Stimulated activated CD4-positive, alpha-beta T cell treated with anti-CD3 and anti-CD28 coated beads, Interleukin-2, amount 100 ng/mL, for 48 hours (primary cell): ENCODE data around the gene DIDO1.
"Not testable (repeated sequence)": the region's sequence is repeated elsewhere in the genome, so short reads cannot be mapped to it uniquely, and the experiment has no call there.

Source experiments
- DNase-seq, 2 donors: peaks; one replicate each; pipeline ENCODE4 v3.0.0-alpha.2; 2020

DIDO1 gene

GRCh38 chr20:62875419-62876361 lies 50.6 kb downstream of the DIDO1 start:
- no peak for DNase-seq

GRCh38 chr20:62874964-62875344 lies 51.4 kb downstream of the DIDO1 start:
- DNase-seq, result no peak

DNA sequence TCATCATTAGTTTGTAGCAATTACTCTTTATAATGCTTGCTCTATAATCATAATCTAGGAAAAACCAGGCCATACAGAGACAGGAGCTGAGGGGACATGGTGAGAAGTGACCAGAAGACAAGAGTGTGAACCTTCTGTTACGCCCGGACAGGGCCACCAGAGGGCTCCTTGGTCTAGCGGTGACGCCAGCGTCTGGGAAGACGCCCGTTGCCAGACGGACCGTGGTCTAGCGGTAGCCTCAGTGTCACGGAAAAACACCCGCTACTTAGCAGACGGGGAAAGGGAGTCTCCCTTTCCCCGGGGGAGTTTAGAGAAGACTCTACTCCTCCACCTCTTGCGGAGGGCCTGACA lies 52.6 kb downstream of the DIDO1 start:
- peak in 1 of 2 donors; percentile 34 for DNase-seq

- no peak for DNase-seq
These were observed 53.0 kb downstream of the DIDO1 start for GRCh38 chr20:62873280-62873679.

DNA sequence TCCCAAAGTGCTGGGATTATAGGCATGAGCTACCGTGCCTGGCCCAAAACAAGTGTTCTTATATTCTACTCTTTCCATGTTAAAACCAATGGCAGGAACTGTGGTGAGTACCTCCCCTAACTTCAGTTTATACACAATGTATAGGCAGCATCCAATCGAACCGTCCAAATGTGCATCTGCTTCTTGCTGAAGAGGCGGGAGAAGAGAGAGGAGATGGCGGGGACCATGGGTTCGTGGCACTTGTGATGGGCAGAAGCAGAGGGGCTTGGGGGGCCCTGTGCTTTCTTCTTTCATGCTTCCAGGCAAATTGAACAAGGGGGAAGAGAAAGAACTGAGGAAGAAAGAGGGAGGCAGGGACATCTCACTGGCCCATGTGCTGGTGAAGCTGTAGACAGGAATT lies 53.4 kb downstream of the DIDO1 start:
- no peak for DNase-seq

- no peak for DNase-seq
These were observed 54.0 kb downstream of the DIDO1 start for GRCh38 chr20:62872184-62872847.

DNA sequence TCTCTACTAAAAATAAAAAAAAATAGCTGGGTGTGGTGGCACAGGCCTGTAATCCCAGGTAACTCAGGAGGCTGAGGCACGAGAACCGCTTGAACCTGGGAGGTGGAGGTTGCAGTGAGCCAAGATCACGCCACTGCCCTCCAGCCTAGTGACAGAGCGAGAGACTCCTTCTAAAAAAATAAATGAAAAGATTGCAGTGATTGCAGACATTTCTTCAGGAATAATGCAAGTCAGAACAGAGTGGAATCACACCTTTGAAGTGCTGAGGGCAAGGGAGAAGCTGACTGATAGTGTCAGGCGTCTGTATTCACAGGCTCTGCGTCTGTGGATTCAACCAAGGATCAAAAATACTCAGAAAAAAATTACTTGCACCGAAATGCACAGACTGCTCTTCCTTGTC lies 62.1 kb downstream of the DIDO1 start:
- no peak for DNase-seq

- DNase-seq, result peak; percentile 92 to 99
These were observed 64.5 kb downstream of the DIDO1 start, which contains the start of gene TCFL5 for GRCh38 chr20:62861726-62862336. TCFL5 (minus strand) TSS chr20:62861822; CDS start chr20:62861670, 152 bp downstream.

DNA sequence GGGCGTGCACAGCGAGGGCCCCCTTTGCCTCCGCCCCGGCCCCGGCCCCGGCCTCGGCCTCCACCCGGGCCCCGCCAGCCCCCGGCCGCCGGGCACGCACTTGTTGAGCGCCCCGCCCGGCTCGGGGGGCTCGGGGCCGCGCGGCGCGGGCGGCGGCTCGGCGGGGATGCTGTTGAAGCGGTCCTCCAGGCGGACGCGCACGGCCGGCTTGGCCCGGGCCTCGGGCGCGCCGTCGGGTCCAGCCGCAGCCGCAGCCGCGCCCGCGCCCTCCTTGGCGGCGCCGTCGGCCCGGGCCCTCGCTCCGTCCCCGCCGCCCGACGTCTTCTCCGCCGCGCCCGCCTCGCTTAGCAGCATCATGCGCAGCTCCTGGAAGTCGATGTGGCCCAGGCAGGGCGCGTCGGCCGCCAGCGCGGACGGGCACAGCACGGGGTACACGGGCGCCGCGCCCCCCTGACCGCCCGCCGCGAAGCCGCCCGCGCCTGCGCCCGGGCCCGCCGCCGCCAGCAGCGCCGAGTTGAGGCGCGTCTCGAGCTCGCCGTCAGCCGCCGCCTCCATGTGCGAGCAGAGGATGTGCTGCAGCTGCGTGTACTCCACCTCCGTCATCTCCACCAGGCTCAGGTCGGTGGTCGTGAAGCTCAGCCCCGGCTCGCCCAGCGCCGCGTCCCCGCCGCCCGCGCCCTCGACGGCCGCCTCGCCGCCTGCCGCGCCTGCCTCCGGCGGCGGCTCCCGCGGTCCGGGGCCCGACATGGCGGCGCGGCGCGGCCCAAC lies 65.2 kb downstream of the DIDO1 start:
- DNase-seq, result peak in 1 of 2 donors; percentile 18

DNA sequence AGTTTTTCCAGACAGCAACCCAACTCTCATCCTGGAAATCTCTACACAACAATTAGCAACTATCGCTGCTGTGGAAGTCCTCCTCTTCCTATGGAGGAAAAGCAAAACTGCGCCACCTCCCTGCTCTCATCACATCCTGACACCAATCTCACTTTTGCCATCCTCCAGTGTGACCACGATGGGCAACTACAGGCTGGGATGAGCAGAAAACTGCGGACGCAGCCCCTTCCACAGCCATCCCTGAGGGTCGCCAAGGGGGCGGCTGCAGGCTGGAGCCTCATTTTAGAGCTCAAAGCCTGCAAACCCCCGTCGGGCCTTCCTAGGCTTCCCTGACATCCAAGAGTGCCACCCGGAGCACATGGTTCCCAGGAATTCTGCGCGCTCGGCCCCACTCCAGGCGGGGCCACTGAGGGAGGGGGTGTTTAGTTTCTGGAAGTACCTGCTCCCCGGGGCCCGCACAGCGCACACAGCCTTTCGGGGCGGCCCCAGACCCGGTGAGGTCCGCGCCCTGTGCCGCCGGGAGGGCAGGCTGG lies 65.8 kb downstream of the DIDO1 start:
- DNase-seq, result no peak

- no peak for DNase-seq
These were observed 66.6 kb downstream of the DIDO1 start for GRCh38 chr20:62859721-62860120.

DNA sequence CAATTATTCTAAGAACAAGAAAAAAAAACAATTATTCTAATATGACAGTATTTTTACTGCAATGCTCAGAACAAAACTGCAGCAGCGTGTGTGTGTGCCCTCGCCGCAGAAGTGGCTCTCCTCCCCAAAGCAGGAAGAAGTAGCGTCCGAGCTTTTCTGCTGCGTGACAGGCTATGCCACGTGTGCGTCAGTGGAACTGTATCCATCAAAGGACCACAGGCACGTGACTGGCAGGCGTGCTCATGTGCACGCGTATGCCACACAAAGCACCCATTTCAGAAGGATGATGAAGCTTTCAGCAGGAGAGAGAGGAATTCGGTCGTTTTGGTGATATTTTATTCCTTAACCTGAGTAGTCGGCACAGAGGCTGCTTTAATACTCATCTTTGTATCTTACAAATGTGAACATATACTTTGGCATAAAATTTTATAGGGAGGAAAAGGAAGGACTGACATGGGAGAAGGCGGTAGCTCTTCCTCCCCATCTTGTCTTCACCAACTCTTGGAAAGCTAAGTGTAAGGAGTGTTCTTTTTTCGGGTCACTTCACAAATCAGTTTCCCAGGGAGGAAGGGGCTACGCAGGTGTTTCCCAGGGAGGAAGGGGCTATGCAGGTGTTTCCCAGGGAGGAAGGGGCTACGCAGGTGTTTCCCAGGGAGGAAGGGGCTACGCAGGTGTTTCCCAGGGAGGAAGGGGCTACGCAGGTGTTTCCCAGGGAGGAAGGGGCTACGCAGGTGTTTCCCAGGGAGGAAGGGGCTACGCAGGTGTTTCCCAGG lies 68.1 kb downstream of the DIDO1 start:
- no peak for DNase-seq

- no peak for DNase-seq
These were observed 69.2 kb downstream of the DIDO1 start for GRCh38 chr20:62856931-62857619.

DNA sequence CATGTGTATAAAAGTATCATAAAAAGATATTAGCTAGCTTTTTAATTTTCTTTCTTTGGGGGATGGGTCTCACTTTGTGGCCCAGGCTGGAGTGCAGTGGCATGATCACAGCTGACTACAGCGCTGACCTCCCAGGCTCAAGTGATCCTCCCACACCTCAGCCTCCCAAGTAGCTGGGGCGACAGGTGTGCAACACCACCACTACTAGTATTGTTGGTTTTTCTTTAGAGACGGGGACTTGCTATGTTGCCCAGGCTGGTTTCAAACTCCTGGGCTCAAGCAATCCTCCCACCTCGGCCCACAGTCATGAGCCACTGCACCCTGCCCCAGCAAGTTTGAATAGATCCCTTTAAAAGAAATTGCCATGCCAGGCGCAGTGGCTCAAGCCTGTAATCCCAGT lies 71.2 kb downstream of the DIDO1 start:
- DNase-seq, result no peak

GRCh38 chr20:62854121-62854520 lies 72.2 kb downstream of the DIDO1 start:
- DNase-seq, result no peak

DNA sequence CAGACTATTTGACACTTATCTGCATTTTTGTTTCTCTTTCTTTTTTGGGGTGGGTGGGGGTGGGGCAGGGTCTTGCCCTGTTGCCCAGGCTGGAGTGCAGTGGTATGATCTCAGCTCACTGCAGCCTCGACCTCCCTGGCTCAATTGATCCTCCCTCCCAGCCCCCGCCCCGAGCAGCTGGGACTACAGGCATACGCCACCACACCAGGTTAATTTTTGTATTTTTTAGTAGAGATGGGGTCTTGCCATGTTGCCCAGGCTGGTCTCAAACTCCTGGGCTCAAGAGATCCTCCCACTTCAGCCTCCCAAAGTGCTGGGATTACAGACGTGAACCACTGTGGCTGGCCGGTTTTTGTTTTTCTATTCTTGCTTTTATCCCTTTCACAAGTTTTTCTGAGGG lies 73.0 kb downstream of the DIDO1 start:
- not testable (repeated sequence) for DNase-seq

DNA sequence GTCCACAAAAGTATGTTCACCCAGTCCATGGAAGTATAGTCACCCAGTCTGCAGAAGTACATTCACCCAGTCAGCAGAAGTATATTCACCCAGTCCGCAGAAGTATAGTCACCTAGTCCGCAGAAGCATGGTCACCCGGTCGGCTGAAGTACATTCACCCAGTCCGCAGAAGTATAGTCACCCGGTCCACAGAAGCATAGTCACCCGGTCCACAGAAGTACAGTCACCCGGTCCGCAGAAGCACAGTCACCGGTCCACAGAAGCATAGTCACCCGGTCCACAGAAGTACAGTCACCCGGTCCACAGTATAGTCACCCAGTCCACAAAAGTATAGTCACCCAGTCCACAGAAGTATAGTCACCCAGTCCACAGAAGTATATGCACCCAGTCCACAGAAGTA lies 73.5 kb downstream of the DIDO1 start:
- no peak for DNase-seq

- no peak for DNase-seq
These were observed 74.1 kb downstream of the DIDO1 start for GRCh38 chr20:62852196-62852595.

- no peak for DNase-seq
These were observed 75.9 kb downstream of the DIDO1 start for GRCh38 chr20:62850333-62850974.

DNA sequence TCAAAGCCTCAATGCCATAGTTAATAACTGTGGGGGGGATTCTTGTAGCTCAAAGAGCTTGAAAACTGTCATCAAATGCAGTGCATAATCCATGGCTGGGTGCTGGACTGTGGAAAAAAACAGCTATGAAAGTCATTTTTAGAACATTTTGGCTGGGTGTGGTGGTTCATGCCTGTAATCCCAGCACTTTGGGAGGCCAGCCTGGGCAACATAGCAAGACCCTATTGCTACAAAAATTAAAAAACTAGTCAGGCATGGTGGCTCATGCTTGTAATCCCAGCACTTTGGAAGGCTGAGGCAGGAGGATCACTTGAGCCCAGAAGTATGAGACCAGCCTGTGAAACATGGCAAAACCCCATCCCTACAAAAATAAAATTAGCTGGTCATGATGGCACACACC lies 76.9 kb downstream of the DIDO1 start:
- no peak for DNase-seq

- DNase-seq, result not testable (repeated sequence)
These were observed 77.4 kb downstream of the DIDO1 start for GRCh38 chr20:62848917-62849316.
